ENCODE measurements around the gene TMIGD1. TPM values are rescaled to one million over a fixed set of nuclear protein-coding genes. Genes with fewer than 3 reads are reported as not detected.

The TMIGD1 gene
- total RNA-seq, 2 experiments from 2014 or later = not detected

- ChIA-PET CTCF (interaction anchor here (0.8 to 1.3 kb wide), 3 partner anchors 10 to 24 kb away, joined by 4 to 7 read pairs (median 4); no protein-coding TSS in a partner anchor), POLR2A (no interaction called here)
- Mint-ChIP-seq H3K27me3 (peaks cover 13% of the 10 kb centered on the region), H3K4me3 (no peak overlapping the region), H3K9me3 (no peaks in the 10 kb centered on the region), H3K36me3 (ENCODE audit: low read depth) (no peaks in the 10 kb centered on the region), H3K4me1 (peaks cover 1% of the 10 kb centered on the region), H3K27ac (no peak overlapping the region)
- no peak for DNase-seq
Measured at GRCh38 chr17:30316736-30317135, 17.1 kb downstream of the TMIGD1 start.

GRCh38 chr17:30315106-30315505 lies 18.8 kb downstream of the TMIGD1 start:
- Mint-ChIP-seq H3K4me1 (no peaks in the 10 kb centered on the region), H3K27me3 (peaks cover 13% of the 10 kb centered on the region), H3K9me3 (no peaks in the 10 kb centered on the region), H3K4me3 (no peak overlapping the region), H3K27ac (no peak overlapping the region), H3K36me3 (ENCODE audit: low read depth) (no peaks in the 10 kb centered on the region)
- ChIA-PET CTCF (interaction anchor here (1.6 kb wide), 1 partner anchor 11 kb away, joined by 7 read pairs; no protein-coding TSS in a partner anchor), POLR2A (no interaction called here)
- no peak for DNase-seq

GRCh38 chr17:30314474-30314873 lies 19.4 kb downstream of the TMIGD1 start:
- Mint-ChIP-seq H3K4me1 (no peaks in the 10 kb centered on the region), H3K27ac (no peak overlapping the region), H3K4me3 (no peak overlapping the region), H3K36me3 (ENCODE audit: low read depth) (no peaks in the 10 kb centered on the region), H3K9me3 (no peaks in the 10 kb centered on the region), H3K27me3 (peaks cover 13% of the 10 kb centered on the region)
- no peak for DNase-seq
- ChIA-PET POLR2A (no interaction called here), CTCF (no interaction called here)

- CTCF ChIA-PET = no interaction called here
- no peak overlapping the region for H3K27ac Mint-ChIP-seq
- no peaks in the 10 kb centered on the region for H3K36me3 Mint-ChIP-seq (ENCODE audit: low read depth)
- no peaks in the 10 kb centered on the region for H3K9me3 Mint-ChIP-seq
- no peaks in the 10 kb centered on the region for H3K4me1 Mint-ChIP-seq
- H3K27me3 Mint-ChIP-seq = peaks cover 13% of the 10 kb centered on the region
- no peak overlapping the region for H3K4me3 Mint-ChIP-seq
- POLR2A ChIA-PET = no interaction called here
- no peak for DNase-seq
Measured at GRCh38 chr17:30312226-30312625, 21.6 kb downstream of the TMIGD1 start.

GRCh38 chr17:30310562-30310961 lies 23.3 kb downstream of the TMIGD1 start:
- no peak for DNase-seq
- H3K27ac Mint-ChIP-seq = no peak overlapping the region
- no peak overlapping the region for H3K4me3 Mint-ChIP-seq
- CTCF ChIA-PET = no interaction called here
- no peaks in the 10 kb centered on the region for H3K36me3 Mint-ChIP-seq (ENCODE audit: low read depth)
- H3K4me1 Mint-ChIP-seq = no peaks in the 10 kb centered on the region
- H3K27me3 Mint-ChIP-seq = peaks cover 17% of the 10 kb centered on the region
- POLR2A ChIA-PET = no interaction called here
- no peaks in the 10 kb centered on the region for H3K9me3 Mint-ChIP-seq

- Mint-ChIP-seq H3K4me3 (no peak overlapping the region), H3K27me3 (peaks cover 11% of the 10 kb centered on the region), H3K27ac (no peak overlapping the region), H3K9me3 (no peaks in the 10 kb centered on the region), H3K36me3 (ENCODE audit: low read depth) (no peaks in the 10 kb centered on the region), H3K4me1 (no peaks in the 10 kb centered on the region)
- POLR2A ChIA-PET = no interaction called here
- no peak for DNase-seq
- CTCF ChIA-PET = no interaction called here
Measured at GRCh38 chr17:30309591-30309990, 24.3 kb downstream of the TMIGD1 start.

- Mint-ChIP-seq H3K4me3 (no peak overlapping the region), H3K9me3 (no peaks in the 10 kb centered on the region), H3K36me3 (ENCODE audit: low read depth) (no peaks in the 10 kb centered on the region), H3K4me1 (no peaks in the 10 kb centered on the region), H3K27ac (no peak overlapping the region), H3K27me3 (peaks cover 8% of the 10 kb centered on the region)
- DNase-seq = no peak
- POLR2A ChIA-PET = interaction anchor here (2.1 kb wide), 1 partner anchor 15 kb away, joined by 6 read pairs; no protein-coding TSS in a partner anchor
- CTCF ChIA-PET = interaction anchor here (2.0 kb wide), 1 partner anchor 203 kb away, joined by 5 read pairs; no protein-coding TSS in a partner anchor
Measured at GRCh38 chr17:30308406-30308805, 25.5 kb downstream of the TMIGD1 start.

- no peak overlapping the region for H3K27ac Mint-ChIP-seq
- CTCF ChIA-PET = no interaction called here
Measured at GRCh38 chr17:30304778-30305177, 29.1 kb downstream of the TMIGD1 start.

GRCh38 chr17:30302241-30302640 lies 31.6 kb downstream of the TMIGD1 start:
- DNase-seq = no peak
- H3K36me3 Mint-ChIP-seq (ENCODE audit: low read depth) = no peaks in the 10 kb centered on the region
- POLR2A ChIA-PET = no interaction called here
- no peaks in the 10 kb centered on the region for H3K9me3 Mint-ChIP-seq
- H3K27ac Mint-ChIP-seq = no peak overlapping the region
- no peaks in the 10 kb centered on the region for H3K4me1 Mint-ChIP-seq
- H3K27me3 Mint-ChIP-seq = peaks cover 4% of the 10 kb centered on the region
- CTCF ChIA-PET = no interaction called here
- no peak overlapping the region for H3K4me3 Mint-ChIP-seq

More at GRCh38 chr17:30304778-30305177, 29.1 kb downstream of the TMIGD1 start:
- POLR2A ChIA-PET = interaction anchor here (1.2 kb wide), 1 partner anchor 13 kb away, joined by 3 read pairs; the partner anchor contains the start of gene BLMH
- Mint-ChIP-seq H3K27me3 (peaks cover 4% of the 10 kb centered on the region), H3K4me1 (no peaks in the 10 kb centered on the region), H3K4me3 (no peak overlapping the region), H3K36me3 (ENCODE audit: low read depth) (no peaks in the 10 kb centered on the region), H3K9me3 (no peaks in the 10 kb centered on the region)
- no peak for DNase-seq

- ChIA-PET POLR2A (no interaction called here), CTCF (interaction anchor here (1.0 kb wide), 1 partner anchor 9 kb away, joined by 3 read pairs; the partner anchor contains the start of gene BLMH)
- H3K27ac Mint-ChIP-seq = no peak overlapping the region
Measured at GRCh38 chr17:30300818-30301217, 33.0 kb downstream of the TMIGD1 start.

GRCh38 chr17:30299000-30299399 lies 34.9 kb downstream of the TMIGD1 start:
- DNase-seq = no peak
- H3K4me1 Mint-ChIP-seq = no peaks in the 10 kb centered on the region
- no peaks in the 10 kb centered on the region for H3K36me3 Mint-ChIP-seq (ENCODE audit: low read depth)
- H3K4me3 Mint-ChIP-seq = no peak overlapping the region
- ChIA-PET CTCF (no interaction called here), POLR2A (no interaction called here)
- H3K27me3 Mint-ChIP-seq = no peaks in the 10 kb centered on the region
- no peaks in the 10 kb centered on the region for H3K9me3 Mint-ChIP-seq
- no peak overlapping the region for H3K27ac Mint-ChIP-seq

More at GRCh38 chr17:30300818-30301217, 33.0 kb downstream of the TMIGD1 start:
- Mint-ChIP-seq H3K4me3 (no peak overlapping the region), H3K27me3 (peaks cover 2% of the 10 kb centered on the region), H3K4me1 (no peaks in the 10 kb centered on the region), H3K9me3 (no peaks in the 10 kb centered on the region), H3K36me3 (ENCODE audit: low read depth) (no peaks in the 10 kb centered on the region)
- no peak for DNase-seq

- POLR2A ChIA-PET = no interaction called here
- no peaks in the 10 kb centered on the region for H3K9me3 Mint-ChIP-seq
- DNase-seq = no peak
- H3K4me3 Mint-ChIP-seq = no peak overlapping the region
- no peaks in the 10 kb centered on the region for H3K27me3 Mint-ChIP-seq
- CTCF ChIA-PET = interaction anchor here (1.8 kb wide), 1 partner anchor 39 kb away, joined by 6 read pairs; no protein-coding TSS in a partner anchor
- H3K27ac Mint-ChIP-seq = no peak overlapping the region
- H3K4me1 Mint-ChIP-seq = peaks cover under 1% of the 10 kb centered on the region
- H3K36me3 Mint-ChIP-seq (ENCODE audit: low read depth) = no peaks in the 10 kb centered on the region
Measured at GRCh38 chr17:30297715-30298114, 36.1 kb downstream of the TMIGD1 start.

GRCh38 chr17:30296499-30297080 lies 37.3 kb downstream of the TMIGD1 start:
- no peak for DNase-seq

More at GRCh38 chr17:30296499-30297080, 37.3 kb downstream of the TMIGD1 start:
- no peaks in the 10 kb centered on the region for H3K36me3 Mint-ChIP-seq (ENCODE audit: low read depth)
- H3K4me1 Mint-ChIP-seq = peaks cover 5% of the 10 kb centered on the region
- H3K9me3 Mint-ChIP-seq = no peaks in the 10 kb centered on the region
- POLR2A ChIA-PET = no interaction called here
- no peak overlapping the region for H3K4me3 Mint-ChIP-seq
- CTCF ChIA-PET = interaction anchor here (1.2 to 1.8 kb wide), 2 partner anchors 39 to 40 kb away, joined by 3 to 6 read pairs; no protein-coding TSS in a partner anchor
- no peaks in the 10 kb centered on the region for H3K27me3 Mint-ChIP-seq
- no peak overlapping the region for H3K27ac Mint-ChIP-seq

Measured in activated CD4-positive, alpha-beta memory T cell treated with anti-CD3 and anti-CD28 coated beads, Interleukin-2, amount 10 ng/mL, durations not matched to agents 7 days and 5 days (primary cell).